HPDE6-E6E7 (cell line): ENCODE measurements around the gene WT1.

Source experiments
- DNase-seq: peaks from one replicate; pipeline ENCODE4 v3.0.0; 2011; ENCODE audit warnings: missing footprints; ENCODE audit errors: extremely low spot score

Gene WT1

DNA sequence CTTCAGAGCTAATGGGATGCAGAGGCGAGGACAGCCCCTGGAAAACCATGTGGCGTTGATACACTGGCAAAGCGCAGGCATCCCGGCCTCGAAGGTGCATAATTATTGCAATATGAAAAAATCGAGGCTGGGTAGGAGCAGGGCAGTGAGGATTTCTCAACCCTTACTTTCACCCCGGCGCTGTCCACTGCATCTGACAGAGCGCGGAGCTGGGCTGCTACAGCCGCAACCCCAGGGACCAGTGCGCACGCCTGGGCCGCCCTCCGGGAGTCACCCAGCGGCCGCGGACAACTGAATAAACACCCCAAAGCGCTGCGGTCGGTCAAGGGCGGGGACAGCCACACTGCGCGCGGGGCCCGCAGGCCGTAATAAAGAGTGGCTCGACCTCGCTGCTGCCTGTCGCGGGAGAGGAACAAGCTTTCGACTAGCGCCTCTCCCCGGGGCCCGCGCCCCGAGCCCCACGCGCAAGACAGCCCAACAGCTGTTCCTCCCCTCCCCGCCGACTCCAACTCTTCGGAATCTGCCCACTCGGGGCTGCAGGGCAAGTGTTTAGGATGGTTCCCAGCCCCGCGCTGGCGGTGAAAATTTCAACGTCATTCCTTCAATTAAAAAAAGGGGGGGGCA, 3.6 kb upstream of the WT1 start:
- no peak for DNase-seq

GRCh38 chr11:32438346-32438865, 3.1 kb upstream of the WT1 start:
- no peak for DNase-seq

DNA sequence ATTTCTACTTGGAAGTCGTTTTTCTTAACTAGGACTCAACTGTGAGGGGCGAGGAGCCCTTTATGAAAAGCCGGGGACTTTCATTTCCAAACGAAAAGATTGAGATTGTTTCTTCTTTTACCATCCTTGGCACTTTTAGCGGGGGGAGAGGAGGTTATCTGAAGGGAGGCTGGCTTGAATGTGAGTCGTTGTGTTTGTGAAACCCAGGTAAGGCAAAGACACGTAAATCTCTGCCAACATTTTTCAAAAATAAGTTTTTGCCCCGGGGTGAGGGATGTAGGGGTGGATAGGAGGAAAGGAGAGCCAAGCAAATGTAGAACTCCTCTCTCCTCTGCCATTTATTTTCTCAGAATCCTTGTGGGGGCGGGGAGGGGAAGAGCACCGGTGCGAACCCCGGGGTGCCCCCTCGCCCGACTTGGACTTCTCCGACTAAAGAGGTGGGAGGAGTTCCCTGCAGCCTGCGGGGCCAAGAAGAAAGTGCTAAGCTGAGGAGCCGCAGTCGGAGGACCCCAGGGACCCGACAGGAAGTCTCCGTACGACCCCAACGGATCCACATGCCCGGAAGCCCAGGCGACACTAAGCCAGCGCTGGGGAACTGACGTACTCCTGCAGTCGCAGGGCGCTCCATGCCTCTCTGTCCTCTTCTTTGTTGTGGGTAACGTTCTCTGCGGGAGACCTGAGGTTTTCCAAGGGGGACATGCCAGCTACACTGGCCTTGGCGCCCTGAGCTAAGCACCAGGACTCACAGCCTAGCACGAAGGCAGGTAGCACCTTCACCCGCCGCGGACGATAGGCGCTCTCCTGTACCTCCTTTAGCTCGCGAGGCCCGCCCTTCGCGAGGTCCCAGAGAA, 2.4 kb upstream of the WT1 start:
- no peak for DNase-seq

DNA sequence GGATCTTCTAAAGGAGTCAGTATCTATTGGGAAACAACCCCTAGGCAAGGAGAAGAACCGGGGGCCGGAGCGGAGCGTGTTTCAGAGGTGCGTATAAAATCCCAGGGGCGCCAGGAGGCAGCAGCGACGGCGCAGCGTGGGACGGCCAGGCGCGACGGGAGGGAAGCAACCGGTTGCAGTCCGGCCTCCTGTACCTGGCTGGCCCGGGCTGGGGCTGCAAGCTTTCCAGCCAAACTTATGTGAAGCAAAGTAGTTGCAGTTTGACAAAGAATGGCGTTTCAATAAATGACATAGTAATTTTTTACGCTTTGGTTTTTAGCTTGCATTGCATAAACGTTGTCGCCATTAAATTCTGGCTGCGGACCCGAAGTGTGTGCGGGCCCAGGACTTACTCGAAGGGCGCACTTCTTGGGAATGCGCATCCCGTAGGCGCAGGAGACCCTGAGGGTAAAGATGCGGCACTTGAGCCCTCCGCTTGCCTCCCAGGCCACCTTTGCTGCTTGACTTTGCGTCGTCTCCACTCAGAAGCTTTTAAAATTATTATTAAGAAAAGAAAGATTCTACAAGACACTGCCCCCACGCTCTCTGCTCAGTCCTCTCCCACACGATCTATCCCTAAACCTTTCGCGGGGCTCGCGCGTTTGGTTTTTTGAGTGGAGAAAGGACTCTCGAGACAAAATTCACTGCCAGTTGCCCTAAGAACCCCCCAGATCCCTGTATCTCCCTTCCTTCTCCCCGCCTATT, 1.6 kb upstream of the WT1 start:
- DNase-seq: no peak

GRCh38 chr11:32435942-32436750, 807 bp upstream of the WT1 start:
- no peak for DNase-seq

- DNase-seq: no peak
Observed at GRCh38 chr11:32435152-32435480, 223 bp downstream of the WT1 start.

DNA sequence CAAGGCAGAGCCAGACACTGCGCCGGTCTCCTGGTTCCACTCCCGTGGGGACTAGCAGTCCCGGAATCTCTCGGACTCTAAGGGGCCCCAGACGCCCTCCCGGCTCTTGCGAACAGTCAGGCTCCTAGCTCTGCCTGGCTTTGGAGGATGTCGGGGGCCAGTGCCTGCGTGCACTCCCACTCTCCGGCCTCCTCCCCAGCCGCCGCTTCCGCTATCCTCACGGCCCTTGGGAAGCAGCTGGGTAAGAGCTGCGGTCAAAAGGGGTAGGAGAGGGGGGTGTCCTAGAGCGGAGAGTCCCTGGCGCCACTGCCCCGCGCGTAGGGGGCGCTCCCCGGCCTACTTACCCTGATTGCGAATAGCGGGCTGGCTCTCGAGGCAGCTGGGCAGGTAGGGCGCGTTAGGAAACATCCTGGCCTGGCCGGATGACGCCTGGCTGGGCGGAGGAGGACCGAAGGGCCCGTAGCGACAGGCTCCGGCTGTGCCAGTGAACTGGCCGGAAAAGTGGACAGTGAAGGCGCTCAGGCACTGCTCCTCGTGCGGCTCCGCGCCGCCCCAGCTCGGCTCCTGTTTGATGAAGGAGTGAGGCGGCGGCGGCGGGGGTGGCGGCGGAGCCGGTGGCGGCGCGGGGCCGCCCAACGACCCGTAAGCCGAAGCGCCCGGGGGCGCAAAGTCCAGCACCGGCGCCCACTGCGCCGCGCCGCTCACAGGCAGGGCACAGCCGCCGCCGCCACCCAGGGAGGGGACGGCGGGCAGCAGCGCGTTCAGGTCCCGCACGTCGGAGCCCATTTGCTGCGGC, 785 bp downstream of the WT1 start:
- no peak for DNase-seq

- DNase-seq: no peak
Observed at GRCh38 chr11:32433914-32434355, 1.4 kb downstream of the WT1 start.

DNA sequence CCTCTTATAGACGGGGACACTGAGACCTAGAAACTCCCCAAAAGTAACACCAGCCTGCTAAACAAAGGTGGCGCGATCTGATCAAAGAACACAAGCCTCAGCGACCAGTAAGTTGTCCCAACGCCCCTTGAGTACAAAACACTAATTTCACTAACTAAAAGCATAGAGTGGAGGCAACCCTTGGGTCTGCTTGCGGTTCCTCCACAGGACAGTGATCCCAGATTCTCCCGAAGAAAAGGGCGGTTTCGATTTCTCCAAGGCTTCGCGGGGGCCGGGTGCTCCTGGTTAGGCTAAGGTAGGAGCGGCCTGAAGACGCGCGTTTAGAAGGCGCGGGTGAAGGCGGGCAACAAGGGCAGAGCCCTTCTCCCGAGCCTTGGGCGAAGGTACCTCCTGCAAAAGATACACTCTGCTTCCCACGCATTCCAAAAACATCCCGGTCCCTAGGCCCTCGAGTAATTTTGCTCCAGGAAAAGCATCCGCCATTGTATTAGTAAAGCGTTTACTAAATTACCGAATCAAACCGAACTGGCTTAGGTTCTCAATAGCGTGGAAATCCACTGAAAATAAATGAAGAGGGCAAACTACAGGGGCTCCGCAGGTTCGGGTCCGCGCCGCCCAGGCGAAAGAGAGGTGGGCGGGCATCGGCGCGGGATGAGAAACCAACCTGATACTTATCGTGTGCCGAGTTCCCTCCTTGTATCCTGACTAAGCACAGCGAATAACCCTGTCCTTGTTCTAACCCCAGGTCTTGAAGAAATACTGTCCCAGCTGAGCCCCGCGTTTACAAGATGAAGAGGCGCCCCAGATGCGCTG, 2.0 kb downstream of the WT1 start:
- DNase-seq: no peak

- no peak for DNase-seq
Observed at GRCh38 chr11:32432565-32432964, 2.8 kb downstream of the WT1 start.

- no peak for DNase-seq
Observed at GRCh38 chr11:32430568-32431381, 4.6 kb downstream of the WT1 start.

GRCh38 chr11:32429477-32429876, 5.9 kb downstream of the WT1 start:
- no peak for DNase-seq

- no peak for DNase-seq
Observed at GRCh38 chr11:32428665-32429303, 6.6 kb downstream of the WT1 start.

DNA sequence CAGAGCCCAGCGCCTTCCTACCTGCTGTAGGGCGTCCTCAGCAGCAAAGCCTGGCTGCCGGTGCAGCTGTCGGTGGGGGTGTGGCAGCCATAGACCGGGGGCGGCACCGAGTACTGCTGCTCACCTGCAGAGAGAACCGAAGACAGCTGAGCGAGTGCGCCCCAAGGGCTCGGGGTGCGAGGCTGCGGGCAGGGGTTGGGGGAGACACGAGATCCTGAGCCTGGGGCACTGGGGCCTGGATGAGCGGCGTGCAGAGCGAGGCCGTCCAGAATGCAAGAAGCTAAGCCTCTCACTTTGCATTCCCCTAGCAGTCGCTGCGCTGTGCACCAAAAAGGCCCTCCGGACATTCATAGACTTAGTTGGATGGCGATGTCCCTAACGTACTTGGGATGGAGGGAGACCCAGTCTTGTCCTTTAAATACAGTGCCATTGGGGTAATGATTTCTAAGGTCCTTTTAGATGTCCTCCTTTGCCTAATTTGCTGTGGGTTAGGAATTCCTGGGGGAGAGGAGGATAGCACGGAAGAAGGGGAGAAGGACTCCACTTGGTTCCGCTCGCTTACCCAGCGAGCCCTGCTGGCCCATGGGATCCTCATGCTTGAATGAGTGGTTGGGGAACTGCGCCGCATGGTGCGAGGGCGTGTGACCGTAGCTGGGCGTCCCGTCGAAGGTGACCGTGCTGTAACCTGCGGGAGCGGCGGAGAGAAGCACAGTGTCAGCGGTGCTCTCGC, 7.2 kb downstream of the WT1 start:
- no peak for DNase-seq

DNA sequence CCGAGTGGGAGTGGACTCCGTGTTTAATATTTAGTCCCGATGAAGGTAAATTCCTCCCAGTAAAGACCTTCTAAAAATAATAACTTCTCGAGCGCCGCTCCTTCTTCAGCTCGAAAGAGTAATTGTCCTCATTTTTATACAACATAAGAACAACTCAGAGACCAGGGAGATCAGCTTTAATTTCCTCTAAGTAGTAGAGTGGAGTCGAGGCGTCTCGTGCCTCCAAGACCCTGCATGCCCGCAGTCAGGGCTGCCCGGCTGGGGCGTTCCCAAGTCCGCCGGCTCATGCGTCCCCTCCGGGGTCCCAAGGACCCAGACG, 7.8 kb downstream of the WT1 start:
- no peak for DNase-seq

DNA sequence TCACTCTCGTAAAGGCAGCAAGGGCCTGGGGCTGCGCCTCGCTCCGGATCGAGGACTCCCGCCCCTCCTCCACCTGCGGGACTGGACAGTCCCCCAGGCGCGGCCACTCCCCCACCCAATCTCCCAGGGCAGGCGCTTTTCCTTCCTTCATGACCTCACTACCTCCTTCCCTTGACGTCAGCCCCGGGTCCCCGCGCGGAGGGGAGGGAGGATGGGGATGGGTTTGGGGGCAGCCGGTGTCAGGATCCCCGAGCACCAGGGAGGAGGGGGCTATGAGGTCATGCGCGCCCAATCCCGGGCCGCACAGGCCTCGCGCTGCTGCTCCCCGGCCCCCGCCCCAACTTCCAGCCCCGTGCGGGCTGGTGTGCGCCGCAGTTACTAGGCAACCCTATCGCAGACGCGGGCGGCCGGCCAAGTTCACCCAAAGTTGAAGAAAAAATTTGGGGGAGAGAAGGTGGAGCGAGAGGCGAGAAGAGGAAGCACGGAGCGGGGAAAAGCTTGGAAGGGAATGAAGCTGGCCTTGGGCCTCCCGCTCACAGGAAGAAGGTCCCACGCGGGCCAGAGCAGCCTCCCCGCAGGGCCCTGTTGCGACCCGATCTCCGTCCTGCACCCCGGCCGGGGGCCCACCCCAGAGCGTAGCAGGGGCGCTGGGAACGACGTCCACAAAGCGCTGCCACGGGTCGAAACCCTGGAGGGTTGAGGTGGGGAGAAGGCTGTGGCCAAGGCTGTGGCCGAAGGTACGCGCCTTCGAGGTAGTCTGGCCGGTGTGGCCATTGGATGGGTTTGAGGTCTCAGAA, 8.3 kb downstream of the WT1 start:
- DNase-seq: no peak

DNA sequence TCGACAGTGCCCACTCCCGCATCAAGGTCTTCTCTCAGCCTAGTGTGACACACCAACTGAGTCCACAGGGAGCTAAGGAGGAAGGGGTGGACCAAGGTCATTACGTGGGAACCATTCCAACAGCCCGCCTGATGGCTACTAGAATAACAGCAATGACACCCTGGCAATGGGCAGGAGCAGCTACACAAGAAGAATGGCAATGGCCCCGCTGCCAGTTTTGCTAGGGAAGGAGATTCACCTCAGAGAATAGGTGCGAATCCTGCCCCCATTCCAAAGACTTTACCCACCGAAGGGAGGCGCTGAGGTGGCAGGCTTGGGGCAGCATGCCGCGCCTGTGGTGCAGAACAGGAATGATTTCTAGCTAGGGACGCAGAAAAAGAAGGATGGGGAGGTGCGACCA, 9.1 kb downstream of the WT1 start:
- no peak for DNase-seq
